Measurements from ENCODE around the gene LRRC37B.
A peak's percentile ranks its signal among the peaks of the same experiment; 100 is the strongest.
"Not testable (repeated sequence)": the region's sequence is repeated elsewhere in the genome, so short reads cannot be mapped to it uniquely, and the experiment has no call there.

Gene LRRC37B

DNA sequence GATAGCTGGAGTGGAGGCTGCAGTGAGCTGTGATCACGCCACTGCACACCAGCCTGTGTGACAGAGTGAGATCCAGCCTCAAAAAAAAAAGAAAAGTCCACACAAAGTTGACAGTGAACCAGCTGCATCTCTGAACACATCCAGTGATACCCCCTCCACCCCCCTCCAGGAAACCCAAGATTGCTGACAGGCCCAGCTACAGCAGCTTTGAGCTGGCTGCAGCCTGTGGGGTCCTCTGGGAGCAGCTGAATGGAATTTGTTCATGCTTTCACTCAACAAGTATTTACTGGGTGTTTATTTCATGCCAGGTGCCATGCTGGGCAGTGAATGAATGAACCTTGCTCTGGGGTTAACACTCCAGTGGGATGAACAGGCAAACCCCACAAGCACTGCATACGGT lies 56.9 kb downstream of the LRRC37B start:
- H3K27ac ChIP-seq (ENCODE audit: insufficient read depth, low read depth, low read length, poor library complexity, severe bottlenecking); H3K9me3 ChIP-seq (ENCODE audit: control insufficient read depth, low read length); H3K4me1 ChIP-seq (ENCODE audit: control insufficient read depth, insufficient read depth, low read length); H3K4me3 ChIP-seq (ENCODE audit: insufficient read depth, low read depth, low read length); H3K27me3 ChIP-seq (ENCODE audit: control insufficient read depth, insufficient read depth, low read length, poor library complexity, severe bottlenecking); H3K36me3 ChIP-seq (ENCODE audit: control insufficient read depth, insufficient read depth, low read length): not testable (repeated sequence)
- 93 to 97% methylated on average over 2 of the region's 2 CpGs for WGBS, 2 experiments

DNA sequence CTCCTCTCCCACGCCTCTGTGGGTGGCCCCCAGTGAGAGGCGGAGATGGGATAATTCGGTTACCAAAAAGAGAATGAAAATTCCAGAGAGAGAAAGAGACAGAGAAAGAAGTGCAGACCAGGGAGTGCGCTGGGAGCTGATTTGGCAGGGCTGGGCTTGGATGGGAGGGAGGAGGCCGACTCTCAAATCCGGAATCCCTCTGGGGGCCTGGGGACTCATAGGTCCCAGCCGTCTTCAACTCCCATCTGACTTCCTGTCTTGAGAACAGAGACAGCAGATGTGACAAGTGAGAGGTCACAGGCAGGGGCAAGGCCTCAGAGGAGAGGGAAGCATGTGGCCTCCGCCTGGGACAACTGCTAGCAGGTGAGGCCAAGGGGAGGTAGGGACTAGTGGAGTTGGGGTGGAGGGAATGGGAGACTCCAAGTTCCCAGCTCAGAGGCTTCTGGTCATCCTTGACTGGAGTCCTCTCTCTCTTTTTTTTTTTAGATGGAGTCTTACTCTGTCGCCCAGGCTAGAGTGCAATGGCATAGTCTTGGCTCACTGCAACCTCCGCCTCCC lies 59.0 kb downstream of the LRRC37B start:
- H3K36me3 ChIP-seq (ENCODE audit: control insufficient read depth, insufficient read depth, low read length); H3K27me3 ChIP-seq (ENCODE audit: control insufficient read depth, insufficient read depth, low read length, poor library complexity, severe bottlenecking); H3K9me3 ChIP-seq (ENCODE audit: control insufficient read depth, low read length); H3K4me1 ChIP-seq (ENCODE audit: control insufficient read depth, insufficient read depth, low read length); H3K4me3 ChIP-seq (ENCODE audit: insufficient read depth, low read depth, low read length); H3K27ac ChIP-seq (ENCODE audit: insufficient read depth, low read depth, low read length, poor library complexity, severe bottlenecking): not testable (repeated sequence)
- WGBS, 2 experiments = 82 to 89% methylated on average over 3 to 4 of the region's 10 CpGs

DNA sequence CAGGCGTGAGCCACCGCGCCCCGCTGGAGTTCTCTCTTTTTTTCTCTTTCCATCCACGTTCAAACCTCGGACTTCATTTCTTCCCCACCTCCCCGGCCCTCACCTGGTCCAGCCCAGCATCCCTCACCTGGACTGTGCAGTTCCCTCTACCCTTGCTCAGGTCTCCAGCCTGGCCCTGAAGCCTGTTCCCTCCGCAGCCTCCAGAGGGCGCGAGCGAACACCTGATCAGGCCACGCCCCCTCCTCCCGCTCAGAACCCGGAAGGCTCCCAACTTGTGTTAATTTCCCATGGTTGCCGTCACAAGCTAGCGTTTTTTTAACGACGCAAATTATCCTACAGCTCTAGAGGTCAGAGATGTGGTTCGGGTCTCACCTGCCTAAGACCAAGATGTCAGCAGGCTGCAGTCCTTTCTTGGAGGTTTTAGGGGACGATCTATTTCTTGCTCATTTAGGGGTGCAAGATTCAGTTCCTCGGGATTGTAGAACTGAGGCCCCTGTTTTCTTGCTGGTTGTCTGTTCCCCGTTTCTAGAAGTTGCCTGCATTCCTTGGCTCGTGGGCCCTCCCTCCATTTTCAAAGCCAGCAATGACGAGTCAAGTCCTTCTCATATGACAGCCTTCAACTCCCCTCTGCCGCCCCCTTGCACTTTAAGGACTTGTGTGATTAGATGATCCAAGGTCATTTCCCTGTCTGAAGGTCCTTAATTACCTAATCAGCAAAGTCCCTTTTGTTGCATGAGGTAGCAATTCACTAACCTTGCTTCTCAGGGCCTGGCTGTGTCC lies 59.9 kb downstream of the LRRC37B start:
- H3K27me3 ChIP-seq (ENCODE audit: control insufficient read depth, insufficient read depth, low read length, poor library complexity, severe bottlenecking); H3K4me1 ChIP-seq (ENCODE audit: control insufficient read depth, insufficient read depth, low read length); H3K36me3 ChIP-seq (ENCODE audit: control insufficient read depth, insufficient read depth, low read length); H3K27ac ChIP-seq (ENCODE audit: insufficient read depth, low read depth, low read length, poor library complexity, severe bottlenecking); H3K4me3 ChIP-seq (ENCODE audit: insufficient read depth, low read depth, low read length); H3K9me3 ChIP-seq (ENCODE audit: control insufficient read depth, low read length): not testable (repeated sequence)
- WGBS, 2 experiments = 56 to 82% methylated on average over 9 to 18 of the region's 25 CpGs

DNA sequence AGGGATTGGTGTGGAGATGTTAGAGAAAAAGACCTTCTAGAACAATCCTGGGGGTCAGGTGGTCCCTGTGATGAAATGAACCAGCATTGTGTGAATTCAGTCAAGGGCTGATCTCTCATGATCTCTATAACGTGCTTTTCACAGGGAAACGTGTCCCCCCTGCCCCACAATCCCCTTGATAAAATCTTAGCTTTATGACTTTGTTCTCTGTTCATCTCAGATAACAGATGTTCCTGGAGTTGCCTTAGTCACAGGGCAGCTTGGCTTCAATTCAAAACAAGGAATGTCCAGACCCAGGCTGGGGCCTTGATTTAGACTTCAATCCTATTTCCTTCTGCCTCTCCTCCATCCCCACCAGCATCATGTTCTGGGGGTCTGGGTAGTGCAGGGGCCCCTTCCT lies 61.9 kb downstream of the LRRC37B start:
- H3K27me3 ChIP-seq (ENCODE audit: control insufficient read depth, insufficient read depth, low read length, poor library complexity, severe bottlenecking); H3K9me3 ChIP-seq (ENCODE audit: control insufficient read depth, low read length); H3K27ac ChIP-seq (ENCODE audit: insufficient read depth, low read depth, low read length, poor library complexity, severe bottlenecking); H3K4me1 ChIP-seq (ENCODE audit: control insufficient read depth, insufficient read depth, low read length); H3K4me3 ChIP-seq (ENCODE audit: insufficient read depth, low read depth, low read length); H3K36me3 ChIP-seq (ENCODE audit: control insufficient read depth, insufficient read depth, low read length): not testable (repeated sequence)
- WGBS, 2 experiments = 96 to 97% methylated on average over 2 of the region's 2 CpGs

DNA sequence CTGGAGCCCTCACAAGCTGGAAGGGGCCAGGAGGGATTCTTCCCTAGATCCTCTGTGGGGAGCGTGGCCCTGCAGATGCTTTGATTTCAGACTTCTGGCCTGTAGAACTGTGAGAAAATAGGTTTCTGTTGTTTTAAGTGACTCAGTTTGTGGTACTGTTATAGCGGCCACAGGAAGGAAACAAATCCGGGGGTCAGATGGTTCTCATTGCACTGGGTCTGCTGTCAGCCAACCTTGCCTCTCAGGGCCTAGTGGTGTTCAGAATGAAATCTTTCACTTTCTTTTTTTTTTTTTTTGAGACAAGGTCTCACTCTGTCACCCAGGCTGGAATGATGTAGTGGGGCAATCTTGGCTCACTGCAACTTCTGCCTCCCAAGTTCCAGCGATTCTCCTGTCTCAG lies 64.8 kb downstream of the LRRC37B start:
- H3K4me3 ChIP-seq (ENCODE audit: insufficient read depth, low read depth, low read length); H3K4me1 ChIP-seq (ENCODE audit: control insufficient read depth, insufficient read depth, low read length); H3K27ac ChIP-seq (ENCODE audit: insufficient read depth, low read depth, low read length, poor library complexity, severe bottlenecking); H3K27me3 ChIP-seq (ENCODE audit: control insufficient read depth, insufficient read depth, low read length, poor library complexity, severe bottlenecking); H3K36me3 ChIP-seq (ENCODE audit: control insufficient read depth, insufficient read depth, low read length); H3K9me3 ChIP-seq (ENCODE audit: control insufficient read depth, low read length): not testable (repeated sequence)
- 83% methylated on average over 3 of the region's 4 CpGs; no CpG with 5 or more reads in 1 of the 2 experiments for WGBS, 2 experiments

DNA sequence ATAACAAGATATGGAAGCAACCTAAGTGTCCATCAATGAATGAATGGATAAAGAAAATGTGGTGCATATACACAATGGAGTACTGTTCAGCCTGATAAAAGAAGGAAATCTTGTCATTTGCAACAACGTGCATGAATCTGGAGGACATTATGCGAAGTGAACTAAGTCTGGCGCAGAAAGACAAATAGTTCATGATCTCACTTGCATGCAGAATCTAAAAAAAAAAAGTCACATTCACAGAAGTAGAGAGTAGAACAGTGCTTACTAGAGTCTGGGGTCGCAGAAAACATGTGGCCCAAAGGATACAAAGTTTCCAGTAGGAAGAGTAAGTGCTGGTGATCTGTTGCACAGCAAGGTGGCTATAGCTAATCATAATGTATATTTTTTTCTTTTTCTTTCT lies 65.9 kb downstream of the LRRC37B start:
- H3K9me3 ChIP-seq (ENCODE audit: control insufficient read depth, low read length); H3K4me1 ChIP-seq (ENCODE audit: control insufficient read depth, insufficient read depth, low read length); H3K36me3 ChIP-seq (ENCODE audit: control insufficient read depth, insufficient read depth, low read length); H3K4me3 ChIP-seq (ENCODE audit: insufficient read depth, low read depth, low read length); H3K27me3 ChIP-seq (ENCODE audit: control insufficient read depth, insufficient read depth, low read length, poor library complexity, severe bottlenecking); H3K27ac ChIP-seq (ENCODE audit: insufficient read depth, low read depth, low read length, poor library complexity, severe bottlenecking): not testable (repeated sequence)
- WGBS, 2 experiments = 86% methylated on average over 1 of the region's 4 CpGs; no CpG with 5 or more reads in 1 of the 2 experiments

DNA sequence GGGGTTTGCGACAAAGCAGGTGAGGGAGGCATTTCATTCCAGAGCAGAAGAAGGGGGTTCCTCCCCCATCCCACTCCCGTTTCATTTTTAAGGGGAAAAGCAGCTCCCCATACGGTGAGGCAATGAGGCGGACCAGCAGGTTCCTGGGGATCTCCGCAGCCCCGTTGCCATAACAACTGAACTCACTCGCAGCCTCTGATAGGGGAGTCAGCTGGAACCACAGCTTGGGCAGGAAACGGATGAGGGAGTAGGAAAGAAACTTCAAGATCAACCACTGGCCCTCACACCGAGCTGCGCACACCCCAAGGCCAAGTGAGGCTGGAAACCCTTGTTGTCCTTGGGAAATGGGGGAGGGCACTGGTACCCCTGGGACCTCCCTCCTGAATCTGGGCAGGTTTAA lies 72.6 kb downstream of the LRRC37B start:
- WGBS, 2 experiments = 18% methylated on average over 10 of the region's 10 CpGs
- not testable (repeated sequence) for H3K27ac ChIP-seq (ENCODE audit: insufficient read depth, low read depth, low read length, poor library complexity, severe bottlenecking); H3K36me3 ChIP-seq (ENCODE audit: control insufficient read depth, insufficient read depth, low read length); H3K4me1 ChIP-seq (ENCODE audit: control insufficient read depth, insufficient read depth, low read length); H3K9me3 ChIP-seq (ENCODE audit: control insufficient read depth, low read length); H3K4me3 ChIP-seq (ENCODE audit: insufficient read depth, low read depth, low read length); H3K27me3 ChIP-seq (ENCODE audit: control insufficient read depth, insufficient read depth, low read length, poor library complexity, severe bottlenecking)

DNA sequence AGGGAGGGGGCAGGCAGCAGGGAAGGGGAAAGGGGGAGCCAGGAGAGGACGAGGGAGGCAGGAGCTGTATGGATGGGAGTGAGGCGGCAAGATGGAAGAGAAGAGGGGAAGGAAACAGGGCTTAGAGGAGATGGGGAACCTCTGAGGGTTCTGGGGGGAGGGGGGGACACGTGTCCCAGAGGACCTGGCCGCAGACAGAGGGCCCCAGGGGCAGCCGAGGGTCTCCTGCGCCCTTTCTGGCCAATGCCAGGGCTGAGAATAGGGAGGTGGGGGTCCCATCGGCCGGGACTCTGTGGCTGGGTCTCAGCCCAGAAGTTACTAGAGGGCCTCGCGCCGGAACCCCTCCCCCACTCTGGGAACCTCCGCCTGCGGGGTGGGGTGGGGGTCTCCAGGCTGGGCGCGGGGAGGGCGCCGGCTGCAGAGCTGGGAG lies 76.4 kb downstream of the LRRC37B start:
- H3K27me3 ChIP-seq (ENCODE audit: control insufficient read depth, insufficient read depth, low read length, poor library complexity, severe bottlenecking); H3K9me3 ChIP-seq (ENCODE audit: control insufficient read depth, low read length); H3K36me3 ChIP-seq (ENCODE audit: control insufficient read depth, insufficient read depth, low read length); H3K4me1 ChIP-seq (ENCODE audit: control insufficient read depth, insufficient read depth, low read length): not testable (repeated sequence)
- WGBS, 2 experiments = 1% methylated on average over 8 to 10 of the region's 17 CpGs
- Histone ChIP-seq H3K4me3 (ENCODE audit: insufficient read depth, low read depth, low read length) (peak overlapping the region; percentile 39), H3K27ac (ENCODE audit: insufficient read depth, low read depth, low read length, poor library complexity, severe bottlenecking) (peak overlapping the region; percentile 77)

DNA sequence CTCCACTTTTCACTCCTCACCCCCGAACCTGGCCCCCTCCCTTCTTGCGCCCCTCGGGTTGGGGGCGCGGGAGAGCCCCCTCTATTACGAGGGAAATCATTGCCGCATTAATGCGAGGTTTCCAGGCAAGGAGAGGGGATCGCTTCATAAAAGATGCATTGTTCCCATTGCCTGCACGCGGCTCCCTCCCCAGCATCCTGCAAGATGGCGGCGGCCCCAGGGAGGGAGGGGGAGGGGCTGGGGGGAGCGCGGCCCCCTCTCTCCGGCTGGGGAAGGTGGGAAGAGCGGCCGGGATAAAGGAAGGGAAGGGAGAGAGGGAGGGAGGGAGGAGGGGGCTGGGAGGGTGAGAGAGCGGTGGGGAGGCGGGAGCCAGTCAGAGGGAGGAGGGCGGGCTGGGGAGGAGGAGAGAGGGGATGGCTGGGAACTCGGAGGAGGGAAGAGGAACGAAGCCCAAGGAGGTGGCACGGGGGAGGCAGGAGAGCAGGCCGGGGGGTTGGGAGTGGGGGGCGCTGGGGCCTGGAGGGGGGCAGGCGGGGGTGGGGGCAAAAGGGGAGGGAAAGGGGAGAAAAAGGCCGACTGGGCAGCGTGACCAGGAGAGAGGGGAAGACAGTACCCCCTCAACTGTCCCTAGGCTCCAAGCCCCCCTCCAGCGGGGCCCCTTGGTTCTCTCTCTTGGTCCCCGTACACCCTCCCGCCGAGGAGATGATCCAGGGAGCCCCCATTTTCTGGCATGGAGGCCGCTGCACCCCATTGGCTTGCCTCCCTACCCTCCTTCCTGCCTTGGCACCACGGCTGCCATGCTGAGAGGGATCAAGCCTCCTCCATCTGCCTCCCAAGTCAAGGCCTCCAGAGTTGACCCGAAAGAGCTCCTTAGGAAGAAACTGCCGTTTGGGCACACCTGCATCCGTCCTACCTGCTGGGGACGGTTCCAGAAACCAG lies 77.1 kb downstream of the LRRC37B start:
- peak overlapping the region; percentile 77 for H3K27ac ChIP-seq (ENCODE audit: insufficient read depth, low read depth, low read length, poor library complexity, severe bottlenecking)
- H3K4me3 ChIP-seq (ENCODE audit: insufficient read depth, low read depth, low read length) = peak overlapping the region; percentile 39
- 0% methylated on average over 6 to 10 of the region's 39 CpGs for WGBS, 2 experiments

More for the DNA sequence above, 77.1 kb downstream of the LRRC37B start:
- not testable (repeated sequence) for H3K4me1 ChIP-seq (ENCODE audit: control insufficient read depth, insufficient read depth, low read length); H3K36me3 ChIP-seq (ENCODE audit: control insufficient read depth, insufficient read depth, low read length); H3K9me3 ChIP-seq (ENCODE audit: control insufficient read depth, low read length); H3K27me3 ChIP-seq (ENCODE audit: control insufficient read depth, insufficient read depth, low read length, poor library complexity, severe bottlenecking)
